ENCODE data around the gene ONECUT1.
"Not testable (repeated sequence)": the region's sequence is repeated elsewhere in the genome, so short reads cannot be mapped to it uniquely, and the experiment has no call there.

ONECUT1 gene

GRCh38 chr15:52790169-52790708, at the start of gene ONECUT1:
Gene ONECUT1 (minus strand): TSS chr15:52790336. CDS start chr15:52789884, 452 bp downstream.
- peak; percentile 43 to 47 for DNase-seq

DNA sequence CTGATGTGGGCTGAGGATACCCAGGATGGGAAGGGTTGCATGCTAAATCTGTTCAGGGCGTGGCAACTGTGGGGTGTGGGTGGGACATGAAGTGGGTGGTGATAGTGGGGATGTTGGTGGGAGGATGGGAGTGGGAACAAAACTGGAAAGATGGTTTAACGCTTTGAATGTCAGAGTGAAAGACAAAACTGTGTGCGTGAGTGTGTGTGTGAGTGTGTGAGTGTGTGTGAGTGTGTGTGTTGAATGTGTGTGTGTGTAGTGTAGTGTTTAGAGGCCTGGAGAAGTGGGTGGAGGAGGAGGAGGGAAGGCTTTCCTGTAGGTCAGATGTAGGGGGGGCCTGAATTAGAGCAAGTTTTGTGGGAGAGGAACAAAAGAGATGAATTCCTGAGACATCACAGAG, 44.2 kb upstream of the ONECUT1 start:
- no peak for DNase-seq

GRCh38 chr15:52824169-52824942, 34.2 kb upstream of the ONECUT1 start:
- not testable (repeated sequence) for DNase-seq

DNA sequence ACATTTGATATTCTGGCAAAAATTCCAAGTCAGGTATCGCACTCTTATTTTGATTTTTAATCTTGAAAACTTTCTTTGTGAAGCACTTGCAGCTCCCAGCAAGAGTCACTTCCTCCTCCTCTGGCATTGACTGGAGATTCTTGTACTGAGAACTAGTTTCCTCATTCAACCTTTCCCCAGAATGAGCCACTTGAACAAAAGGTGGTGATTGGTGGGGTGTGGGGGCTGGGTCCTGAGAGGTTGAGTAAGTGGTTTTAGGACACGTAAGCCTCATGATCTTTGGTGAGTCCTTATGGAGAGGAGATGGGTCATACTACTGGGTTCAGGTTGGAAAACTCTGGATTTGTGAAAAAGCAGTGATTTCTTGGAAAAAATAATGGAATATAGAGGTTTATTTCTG, 32.3 kb upstream of the ONECUT1 start:
- no peak for DNase-seq

GRCh38 chr15:52819253-52819652, 29.1 kb upstream of the ONECUT1 start:
- DNase-seq = no peak

DNA sequence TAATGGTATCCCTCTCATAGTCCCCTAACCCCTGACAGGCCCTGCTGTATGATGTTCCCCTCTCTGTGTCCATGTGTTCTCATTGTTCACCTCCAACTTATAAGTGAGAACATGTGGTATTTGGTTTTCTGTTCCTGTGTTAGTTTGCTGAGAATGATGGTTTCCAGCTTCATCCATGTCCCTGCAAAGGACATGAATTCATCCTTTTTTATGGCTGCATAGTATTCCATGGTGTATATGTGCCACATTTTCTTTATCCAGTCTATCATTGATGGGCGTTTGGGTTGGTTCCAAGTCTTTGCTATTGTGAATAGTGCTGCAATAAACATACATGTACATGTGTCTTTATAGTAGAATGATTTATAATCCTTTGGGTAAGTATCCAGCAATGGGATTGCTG, 25.8 kb upstream of the ONECUT1 start:
- DNase-seq = not testable (repeated sequence)

GRCh38 chr15:52808996-52809395, 18.9 kb upstream of the ONECUT1 start:
- no peak for DNase-seq

DNA sequence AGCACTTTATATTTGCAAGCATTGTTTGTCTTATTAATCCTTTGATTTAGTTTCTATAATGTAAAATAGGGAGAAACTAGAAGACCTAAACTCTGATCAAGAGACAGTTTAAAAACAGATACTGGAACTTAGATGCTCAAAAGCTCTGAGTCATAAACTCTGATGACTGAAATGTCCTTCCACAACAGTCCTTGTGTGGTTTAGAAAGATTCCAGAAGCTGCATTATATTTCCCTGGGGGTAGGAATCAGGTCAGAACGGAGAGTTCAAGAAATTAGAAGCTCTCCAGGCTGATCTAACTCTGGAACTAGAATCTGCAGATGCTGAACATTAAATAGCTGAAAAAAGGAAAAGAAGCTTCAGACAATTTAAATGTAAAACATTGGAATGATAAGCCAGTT, 18.3 kb upstream of the ONECUT1 start:
- DNase-seq = no peak

DNA sequence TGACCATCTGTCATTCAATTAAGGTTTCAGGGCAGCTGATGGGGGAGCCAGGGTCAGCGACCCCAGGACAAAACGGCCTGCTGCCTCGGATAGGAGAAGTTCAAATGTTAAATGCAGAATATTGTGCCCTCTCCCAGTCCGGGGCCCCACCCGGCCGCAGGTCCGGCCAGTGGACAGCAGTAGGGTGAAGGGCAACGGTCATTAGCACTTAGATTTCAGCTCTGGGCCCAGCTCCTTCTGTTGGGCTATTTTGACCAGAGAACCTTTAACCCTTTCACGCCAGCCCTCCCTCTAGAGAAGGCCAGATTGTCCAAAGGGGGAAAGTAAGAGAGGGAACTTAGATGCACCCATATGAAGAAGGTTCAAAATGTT, 16.1 kb upstream of the ONECUT1 start:
- DNase-seq = no peak

DNA sequence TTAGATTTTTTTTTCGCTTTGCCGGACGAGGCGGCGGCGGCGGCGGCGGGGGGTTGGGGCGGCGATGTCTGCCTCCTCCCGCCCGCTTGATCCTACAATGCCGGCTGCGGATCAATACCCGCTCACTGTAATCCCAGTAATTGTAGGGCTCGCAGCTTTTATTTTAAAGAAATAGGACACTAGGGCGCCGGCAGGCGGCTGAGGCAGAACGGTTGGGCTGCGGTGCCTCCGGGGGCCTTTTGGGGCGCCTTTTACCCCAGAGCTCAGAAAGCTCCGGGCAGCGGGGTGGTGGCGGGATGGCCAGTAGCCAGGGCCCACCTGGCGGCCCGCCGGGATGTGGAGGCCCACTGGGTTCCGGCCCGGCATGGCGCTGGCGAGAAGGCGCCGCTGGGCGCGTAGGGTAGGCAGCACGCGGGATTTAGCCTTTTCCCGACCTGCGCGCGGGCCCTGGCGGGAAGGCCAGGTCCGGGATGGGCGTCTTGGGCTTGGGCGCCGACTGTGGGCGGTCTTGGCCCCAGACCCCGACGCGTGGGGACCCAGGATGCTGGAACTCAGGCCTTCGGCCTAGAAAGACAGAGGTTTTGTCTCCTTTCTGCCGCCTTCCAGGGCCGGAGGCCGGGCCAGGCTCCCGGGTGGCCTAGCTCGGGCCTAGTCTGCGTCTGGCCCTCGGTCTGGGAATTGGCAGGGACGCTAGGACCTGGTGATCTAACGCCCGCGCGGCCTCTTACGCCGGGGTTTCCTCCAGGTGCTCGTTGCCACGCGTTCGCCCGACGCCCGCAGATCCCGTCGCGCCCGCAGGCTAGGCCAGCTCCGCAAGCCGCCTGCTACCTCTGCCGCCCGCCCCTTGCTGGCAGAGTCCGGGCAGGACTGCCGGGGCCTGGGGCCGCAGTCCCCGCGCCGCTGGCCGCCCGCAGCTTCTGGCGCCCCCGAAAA, 15.5 kb upstream of the ONECUT1 start:
- no peak for DNase-seq

GRCh38 chr15:52804526-52805081, 14.5 kb upstream of the ONECUT1 start:
- DNase-seq = no peak

GRCh38 chr15:52803467-52804306, 13.6 kb upstream of the ONECUT1 start:
- DNase-seq = no peak

- DNase-seq = no peak
Measured at GRCh38 chr15:52803108-52803466, 13.0 kb upstream of the ONECUT1 start.

DNA sequence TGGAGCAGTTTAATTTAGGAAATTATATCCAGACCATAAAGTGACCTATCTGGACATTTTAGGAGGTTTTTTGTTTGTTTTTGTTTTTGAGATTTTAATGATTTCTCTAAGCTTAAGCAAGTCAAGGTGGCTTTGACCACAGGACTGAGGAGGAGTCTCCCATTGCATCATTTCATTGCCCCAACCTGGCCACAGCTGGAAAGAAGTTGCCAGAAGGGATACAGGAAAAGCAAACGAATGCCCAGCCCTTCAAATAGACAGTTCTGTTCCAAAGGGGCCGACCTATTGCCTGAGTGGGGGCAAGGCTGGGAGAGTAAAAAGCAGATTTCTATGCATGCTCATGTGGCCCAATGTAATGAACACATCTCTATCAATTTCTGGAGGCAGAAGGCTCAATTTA, 12.0 kb upstream of the ONECUT1 start:
- DNase-seq = no peak

- DNase-seq = no peak
Measured at GRCh38 chr15:52801748-52802085, 11.6 kb upstream of the ONECUT1 start.

GRCh38 chr15:52800828-52801747, 11.0 kb upstream of the ONECUT1 start:
- DNase-seq = no peak

DNA sequence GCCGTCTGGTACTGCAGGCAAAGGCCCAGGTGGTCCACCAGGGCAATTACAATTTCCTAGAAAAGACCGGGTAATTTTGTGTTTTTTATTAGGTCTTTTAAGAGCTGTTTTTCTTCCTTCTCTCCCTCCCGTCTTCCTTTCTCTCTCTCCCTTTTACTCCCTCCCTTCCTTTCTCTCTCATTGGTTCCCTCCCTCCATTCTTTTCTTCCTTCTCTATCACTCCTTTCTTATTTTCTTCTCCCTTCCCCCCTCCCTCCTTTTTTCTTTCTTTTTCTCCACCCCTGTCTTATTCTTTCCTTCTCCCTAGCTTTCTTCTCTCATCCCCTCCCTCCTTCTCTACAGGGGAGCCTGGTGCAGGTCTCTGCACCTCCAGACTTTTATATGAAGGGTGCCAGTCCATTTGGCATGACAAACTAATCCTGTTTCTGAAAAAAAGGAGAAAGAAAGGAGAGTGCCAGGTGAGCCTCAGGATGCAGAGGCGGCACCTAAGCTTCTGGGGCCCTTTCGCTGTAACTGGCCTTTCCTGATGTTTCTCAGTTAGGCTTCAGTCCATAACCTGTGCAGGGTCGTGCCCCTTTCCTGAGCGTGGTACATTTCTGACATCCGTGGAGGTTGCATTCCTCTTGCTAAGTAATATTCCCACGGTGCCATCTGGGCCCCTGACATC, 9.1 kb upstream of the ONECUT1 start:
- DNase-seq = no peak

DNA sequence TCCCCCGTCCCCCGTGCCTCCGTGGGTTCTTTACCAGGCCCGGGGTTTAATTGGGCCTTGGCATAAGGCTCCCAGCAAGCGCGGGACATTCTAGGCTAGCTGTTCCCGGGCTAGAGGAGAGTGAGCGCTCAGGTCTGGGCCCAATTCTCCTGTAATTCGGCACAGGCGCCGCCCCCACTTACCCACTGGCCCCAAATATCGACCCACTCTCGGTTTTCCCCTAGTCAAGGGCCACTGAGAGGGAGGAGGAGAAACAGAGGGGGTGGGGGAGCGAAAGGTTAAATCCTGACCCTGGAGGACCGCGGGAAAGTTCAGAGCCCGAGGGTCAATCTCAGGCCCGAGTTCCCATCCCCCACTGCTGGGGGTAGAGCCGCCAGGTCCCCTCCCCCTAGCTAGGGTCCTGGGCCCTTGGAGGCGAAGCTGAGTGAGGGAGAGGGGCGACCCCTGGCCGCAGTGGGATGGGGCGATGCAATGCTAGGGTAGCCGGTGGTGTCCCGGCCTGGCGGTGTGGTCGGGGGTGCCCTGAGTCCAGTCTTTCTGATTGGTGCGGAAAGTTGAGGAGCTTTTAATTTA, 8.5 kb upstream of the ONECUT1 start:
- no peak for DNase-seq

GRCh38 chr15:52797625-52798501, 7.7 kb upstream of the ONECUT1 start:
- DNase-seq = no peak

All from activated CD4-positive, alpha-beta T cell treated with anti-CD3 and anti-CD28 coated beads for 4 hours (primary cell).